Skin epidermis (tissue), 12 donors: Measurements from ENCODE around the gene ACP7.

Experiments used
- H3K27ac ChIP-seq, 21 experiments: fragments of 200-600 bp; sonication (generic) in 11 of 21; one replicate each; pipeline ENCODE4 v1.5.0; 2020; ENCODE audit warnings: mild to moderate bottlenecking in 3 of 21, inconsistent platforms in 2 of 21, moderate library complexity in 2 of 21
- H3K4me3 ChIP-seq, 7 experiments: fragments of 200-600 bp; sonication (generic) in 2 of 7; one replicate each; pipeline ENCODE4 v1.5.0; 2020; ENCODE audit warnings: inconsistent platforms in 2 of 7, mild to moderate bottlenecking in 2 of 7, moderate library complexity in 1 of 7

ACP7 gene

GRCh38 chr19:39126312-39127187 is 42.4 kb downstream of the ACP7 start:
- H3K27ac ChIP-seq = peak overlapping the region; percentile 62 to 92 (median 86)
- peak overlapping the region; percentile 64 to 96 (median 74) for H3K4me3 ChIP-seq

GRCh38 chr19:39127812-39128515 is 43.8 kb downstream of the ACP7 start:
- no peak overlapping the region for H3K4me3 ChIP-seq
- peak overlapping the region in 7 of 21 experiments; percentile 86 to 92 (median 88) for H3K27ac ChIP-seq

DNA sequence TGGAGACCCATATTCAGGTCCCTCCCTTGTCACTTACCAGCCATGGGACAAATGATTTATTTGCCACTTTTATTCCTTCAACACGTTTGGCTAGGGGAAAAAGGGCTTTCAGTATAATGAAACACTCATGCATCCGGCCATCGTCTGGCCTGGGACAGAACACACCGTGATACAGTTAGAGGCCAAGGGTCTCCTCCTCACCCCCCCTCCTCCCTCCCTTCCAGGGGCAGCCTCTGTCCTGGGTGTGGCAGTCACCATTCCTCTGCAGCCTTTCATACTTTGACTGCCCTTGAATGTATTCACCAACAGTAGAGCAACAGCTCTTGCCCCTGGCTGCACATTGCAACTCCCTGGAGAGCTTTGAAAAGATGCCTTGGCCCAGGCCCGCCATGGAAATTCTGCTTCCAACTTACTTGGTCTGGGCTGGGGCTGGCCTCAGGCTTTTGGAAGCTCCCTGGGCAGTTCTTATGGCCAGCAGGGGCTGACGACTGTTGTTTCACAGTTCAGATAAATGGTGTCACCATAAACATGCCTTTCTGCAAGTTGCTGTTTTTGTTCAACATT is 44.4 kb downstream of the ACP7 start:
- Histone ChIP-seq H3K4me3 (no peak overlapping the region), H3K27ac (peak overlapping the region in 4 of 21 experiments; percentile 1 to 87 (median 50))

- Histone ChIP-seq H3K4me3 (no peak overlapping the region), H3K27ac (peak overlapping the region in 3 of 21 experiments; percentile 1 to 68 (median 14))
Observed at GRCh38 chr19:39129116-39129515, 44.9 kb downstream of the ACP7 start.

GRCh38 chr19:39130337-39131254 is 46.4 kb downstream of the ACP7 start:
- peak overlapping the region in 10 of 21 experiments; percentile 3 to 68 (median 48) for H3K27ac ChIP-seq
- no peak overlapping the region for H3K4me3 ChIP-seq

GRCh38 chr19:39131255-39131755 is 47.1 kb downstream of the ACP7 start:
- no peak overlapping the region for H3K4me3 ChIP-seq
- peak overlapping the region in 10 of 21 experiments; percentile 0 to 68 (median 48) for H3K27ac ChIP-seq

GRCh38 chr19:39132344-39132969 is 48.3 kb downstream of the ACP7 start:
- Histone ChIP-seq H3K27ac (peak overlapping the region in 2 of 21 experiments; percentile 66 to 68), H3K4me3 (no peak overlapping the region)

GRCh38 chr19:39133431-39134270 is 49.5 kb downstream of the ACP7 start:
- Histone ChIP-seq H3K27ac (peak overlapping the region in 5 of 21 experiments; percentile 27 to 57 (median 44)), H3K4me3 (no peak overlapping the region)

DNA sequence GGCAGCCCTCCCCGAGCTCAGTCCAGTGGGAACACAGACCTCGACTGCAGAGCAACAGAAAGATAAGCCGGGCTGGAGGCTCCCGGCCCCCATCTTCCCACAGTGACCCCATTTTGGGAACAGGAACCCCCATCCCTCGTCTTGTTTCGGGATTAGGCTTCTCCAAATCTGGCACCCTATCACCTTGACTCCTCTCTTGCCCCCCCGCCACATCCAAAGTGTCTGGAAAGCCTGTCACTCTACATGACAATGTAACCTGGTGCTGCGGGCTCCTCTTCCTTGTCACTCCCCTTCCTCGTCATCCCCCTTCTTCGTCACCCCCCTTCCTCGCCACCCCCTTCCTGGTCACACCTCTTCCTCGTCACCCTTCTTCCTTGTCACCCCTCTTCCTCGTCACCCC is 51.5 kb downstream of the ACP7 start:
- Histone ChIP-seq H3K27ac (no peak overlapping the region), H3K4me3 (no peak overlapping the region)

DNA sequence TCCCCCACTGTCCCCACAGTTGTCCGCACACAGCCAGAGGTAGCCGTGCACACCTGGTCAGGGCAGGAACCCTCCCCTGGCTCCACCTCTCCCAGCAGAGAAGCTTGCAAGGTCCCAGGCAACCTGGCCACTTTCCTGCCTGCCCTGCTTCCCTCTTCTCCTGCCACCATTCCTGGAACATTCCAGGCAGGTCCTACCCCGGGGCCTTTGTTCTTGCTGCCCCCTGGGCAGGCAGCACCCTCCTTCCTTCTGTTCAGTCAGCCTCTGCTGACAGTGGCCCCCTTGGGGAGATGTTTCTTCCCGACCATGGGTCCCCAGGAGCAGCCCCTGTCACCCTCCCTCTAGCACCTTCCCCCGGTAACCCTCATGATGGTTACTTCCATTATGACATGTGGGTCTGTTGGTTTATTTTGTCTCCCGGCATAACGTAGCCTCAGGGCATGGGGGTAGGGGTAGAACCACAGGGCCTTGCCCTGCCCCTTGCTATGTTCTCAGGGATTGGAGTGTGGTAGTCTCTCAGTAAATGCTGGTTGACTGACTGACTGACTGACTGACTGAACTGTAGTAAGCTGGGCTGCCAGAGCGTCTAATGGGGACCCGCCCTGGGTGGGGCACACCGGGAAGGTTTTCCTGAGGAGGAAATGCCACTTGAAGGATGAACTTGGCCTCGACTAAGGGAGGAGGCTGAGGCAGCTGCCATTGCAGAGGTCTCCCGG is 52.2 kb downstream of the ACP7 start:
- no peak overlapping the region for H3K4me3 ChIP-seq

GRCh38 chr19:39137131-39137530 is 53.0 kb downstream of the ACP7 start:
- Histone ChIP-seq H3K4me3 (no peak overlapping the region), H3K27ac (peak overlapping the region in 2 of 21 experiments; percentile 33 to 53)

More for the DNA sequence above, 52.2 kb downstream of the ACP7 start:
- peak overlapping the region in 4 of 21 experiments; percentile 5 to 65 (median 35) for H3K27ac ChIP-seq

- Histone ChIP-seq H3K4me3 (no peak overlapping the region), H3K27ac (peak overlapping the region in 1 of 21 experiments; percentile 8)
Observed at GRCh38 chr19:39138221-39139211, 54.3 kb downstream of the ACP7 start.

DNA sequence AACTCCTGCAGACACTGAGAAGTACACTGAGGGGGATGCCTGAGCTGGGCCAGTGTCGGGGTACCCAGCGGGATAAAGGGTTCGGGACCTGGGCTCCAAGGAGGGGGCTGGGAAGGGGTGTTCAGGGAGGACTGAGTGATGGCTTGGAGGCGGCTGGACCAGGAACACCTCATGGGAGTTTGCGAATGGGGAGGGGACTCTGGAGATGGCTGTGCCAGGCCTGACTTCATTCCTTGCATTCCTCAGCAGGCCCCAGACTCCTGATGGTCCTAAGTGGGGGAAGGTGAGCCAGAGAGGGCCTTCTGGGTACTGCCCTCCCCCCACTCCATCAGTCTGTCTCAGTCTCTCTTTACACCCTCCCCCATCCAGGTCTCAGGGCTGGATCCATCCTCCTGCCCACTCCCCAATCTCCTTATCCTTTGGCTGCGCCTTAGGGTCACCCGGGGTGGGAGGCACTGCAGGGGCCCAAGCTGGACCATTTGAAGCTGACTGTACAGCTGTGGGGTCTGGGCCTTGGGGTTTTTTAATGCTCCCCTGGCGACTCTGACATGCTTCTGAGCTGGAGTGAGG is 55.2 kb downstream of the ACP7 start:
- Histone ChIP-seq H3K4me3 (no peak overlapping the region), H3K27ac (peak overlapping the region in 1 of 21 experiments; percentile 5)

GRCh38 chr19:39139971-39140453 is 55.8 kb downstream of the ACP7 start:
- Histone ChIP-seq H3K27ac (no peak overlapping the region), H3K4me3 (no peak overlapping the region)

- Histone ChIP-seq H3K27ac (no peak overlapping the region), H3K4me3 (no peak overlapping the region)
Observed at GRCh38 chr19:39140594-39140993, 56.4 kb downstream of the ACP7 start.
